KBM-7 (cell line): ENCODE measurements around the gene TANGO2.

Experiments
- DNase-seq: peaks from one replicate; pipeline ENCODE4 v3.0.0-alpha.2; 2015
- in situ Hi-C: fragments of 300-500 bp; cut with MboI; formaldehyde crosslinking; loops from 2 replicates; pipeline ENCODE4 v1.14.3; 2020; ENCODE audit warnings: low sequenced_read_pairs, low pct_unique_long_range_greater_than_20kb, mixed read lengths

The TANGO2 gene

DNA sequence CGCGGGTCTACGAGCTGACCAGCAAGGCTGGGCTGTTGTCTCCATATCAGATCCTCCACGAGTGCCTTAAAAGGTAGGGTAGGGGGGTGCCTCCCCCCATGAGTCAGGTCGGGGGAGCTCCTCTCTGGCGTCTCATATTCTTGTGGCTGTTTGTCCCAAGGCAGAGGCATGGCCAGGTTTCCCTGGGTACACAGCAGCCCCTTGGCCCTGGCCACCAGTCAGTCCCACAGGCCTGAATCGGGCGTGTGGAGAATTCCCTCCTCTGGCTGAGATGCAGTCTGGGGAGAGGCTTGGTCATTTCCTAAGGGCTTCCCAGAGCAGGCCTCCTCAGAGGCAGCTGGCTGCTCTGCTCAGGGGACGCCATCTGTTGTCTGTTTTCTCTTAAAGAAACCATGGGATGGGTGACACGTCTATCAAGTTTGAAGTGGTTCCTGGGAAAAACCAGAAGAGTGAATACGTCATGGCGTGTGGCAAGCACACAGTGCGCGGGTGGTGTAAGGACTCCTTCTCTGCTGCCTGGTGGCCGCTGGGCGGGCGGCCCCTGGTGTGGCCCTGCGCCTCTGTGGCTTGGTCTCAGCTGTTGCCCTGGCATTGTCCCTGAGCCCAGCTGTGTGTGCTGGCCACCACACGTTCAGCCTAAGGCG is 85.4 kb downstream of the TANGO2 start:
- no peak for DNase-seq
- in situ Hi-C loops, result no loop called here

DNA sequence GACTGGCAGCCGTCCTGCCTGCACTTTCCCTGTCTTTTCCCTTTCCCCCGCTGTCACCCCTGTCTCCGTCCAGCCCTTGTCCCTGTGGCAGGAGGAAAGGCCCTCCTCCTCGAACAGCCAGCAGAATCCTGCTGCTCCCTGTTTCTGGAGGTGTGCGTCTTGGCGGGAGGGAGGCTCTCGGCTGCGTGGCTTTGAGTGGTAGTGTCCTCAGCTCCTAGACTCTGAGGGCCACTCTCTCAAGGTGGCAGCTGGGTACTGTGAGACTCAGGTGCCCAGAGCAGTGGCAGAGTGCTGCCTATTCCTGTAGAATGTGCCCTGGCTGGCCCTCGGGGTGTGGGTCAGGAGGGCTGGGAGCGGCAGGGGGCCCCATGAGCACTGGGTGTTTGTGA is 85.9 kb downstream of the TANGO2 start:
- no peak for DNase-seq
- in situ Hi-C loops, result no loop called here

DNA sequence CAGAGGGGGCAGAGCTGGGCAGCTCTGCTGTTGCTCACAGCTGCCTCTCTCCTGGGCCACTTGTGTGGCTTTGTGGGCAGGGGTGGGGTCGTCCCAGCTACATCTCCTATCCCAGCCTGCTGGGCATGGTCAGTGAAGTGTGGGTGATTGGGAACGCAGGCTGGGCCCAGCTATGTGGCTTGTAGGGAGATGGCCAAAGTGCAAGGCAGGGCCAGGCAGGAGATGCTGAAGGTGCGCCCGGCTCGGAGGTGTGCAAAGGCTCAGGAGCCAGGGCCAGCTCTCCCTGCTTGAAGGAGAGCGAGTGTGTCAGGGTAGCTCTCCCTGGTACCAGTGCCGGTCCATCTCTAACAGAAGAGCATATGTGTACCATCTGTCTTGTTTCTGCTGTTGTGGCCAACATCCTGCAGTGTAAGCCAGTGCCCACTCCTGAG is 86.6 kb downstream of the TANGO2 start:
- in situ Hi-C loops, result no loop called here
- no peak for DNase-seq

DNA sequence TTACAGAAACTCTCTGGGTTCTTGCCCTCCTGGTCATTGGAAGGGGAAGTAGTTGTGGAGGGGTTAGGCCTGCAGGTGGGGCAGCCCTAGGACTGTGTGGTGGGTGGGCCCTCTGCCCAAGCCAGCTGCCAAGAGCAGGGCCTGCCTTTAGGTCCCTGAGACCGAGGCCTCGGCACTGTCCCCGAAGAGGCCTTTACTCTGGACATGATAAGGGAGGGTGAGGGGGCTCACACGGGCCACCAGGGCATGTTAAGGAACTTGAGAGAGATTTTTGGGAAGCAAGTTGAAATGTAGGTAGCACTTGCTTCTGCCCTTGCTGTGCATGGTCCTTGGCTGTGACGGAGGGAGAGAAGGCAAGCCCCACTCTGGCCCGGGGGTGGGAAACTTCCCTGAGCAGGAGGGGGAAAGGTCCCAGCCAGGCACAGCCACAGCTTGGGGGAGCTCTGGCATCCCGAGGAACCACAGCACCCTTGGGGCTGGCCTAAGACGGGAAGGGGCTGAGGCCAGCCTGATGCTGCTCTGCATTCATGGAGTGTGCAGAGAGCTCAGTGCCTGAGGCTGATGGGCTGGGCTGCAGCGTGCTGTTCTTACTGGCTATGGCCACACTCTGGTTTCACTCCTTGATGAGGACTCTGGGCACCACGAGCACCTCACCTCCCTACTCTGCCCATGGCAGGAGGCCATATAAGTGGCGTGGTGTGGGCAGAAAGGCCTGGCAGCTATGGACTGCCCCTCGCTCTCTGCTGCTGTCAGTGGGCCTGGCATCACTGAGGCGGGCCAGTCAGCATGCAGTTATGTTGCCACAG is 87.2 kb downstream of the TANGO2 start:
- no peak for DNase-seq
- in situ Hi-C loops, result no loop called here

DNA sequence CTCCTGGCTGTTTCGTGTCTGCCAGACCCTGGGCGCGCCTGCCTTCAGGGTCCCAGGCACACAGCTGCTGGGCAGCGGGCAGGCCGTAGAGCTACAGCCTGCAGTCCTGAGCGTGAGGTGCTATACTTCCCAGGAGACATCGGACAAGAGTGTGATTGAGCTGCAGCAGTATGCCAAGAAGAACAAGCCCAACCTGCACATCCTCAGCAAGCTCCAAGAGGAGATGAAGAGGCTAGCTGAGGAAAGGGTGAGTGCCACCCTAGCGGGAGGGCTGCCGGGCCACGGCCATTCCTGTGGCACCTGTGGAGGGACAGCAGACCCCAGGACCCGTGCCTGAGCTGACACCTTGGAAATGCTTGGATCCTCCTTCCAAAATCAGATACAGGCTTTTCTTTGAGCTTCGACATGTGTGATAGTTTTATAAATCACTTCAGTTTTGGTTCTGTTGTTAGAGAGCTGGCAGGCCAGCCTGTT is 87.9 kb downstream of the TANGO2 start:
- DNase-seq, result no peak
- in situ Hi-C loops, result no loop called here

DNA sequence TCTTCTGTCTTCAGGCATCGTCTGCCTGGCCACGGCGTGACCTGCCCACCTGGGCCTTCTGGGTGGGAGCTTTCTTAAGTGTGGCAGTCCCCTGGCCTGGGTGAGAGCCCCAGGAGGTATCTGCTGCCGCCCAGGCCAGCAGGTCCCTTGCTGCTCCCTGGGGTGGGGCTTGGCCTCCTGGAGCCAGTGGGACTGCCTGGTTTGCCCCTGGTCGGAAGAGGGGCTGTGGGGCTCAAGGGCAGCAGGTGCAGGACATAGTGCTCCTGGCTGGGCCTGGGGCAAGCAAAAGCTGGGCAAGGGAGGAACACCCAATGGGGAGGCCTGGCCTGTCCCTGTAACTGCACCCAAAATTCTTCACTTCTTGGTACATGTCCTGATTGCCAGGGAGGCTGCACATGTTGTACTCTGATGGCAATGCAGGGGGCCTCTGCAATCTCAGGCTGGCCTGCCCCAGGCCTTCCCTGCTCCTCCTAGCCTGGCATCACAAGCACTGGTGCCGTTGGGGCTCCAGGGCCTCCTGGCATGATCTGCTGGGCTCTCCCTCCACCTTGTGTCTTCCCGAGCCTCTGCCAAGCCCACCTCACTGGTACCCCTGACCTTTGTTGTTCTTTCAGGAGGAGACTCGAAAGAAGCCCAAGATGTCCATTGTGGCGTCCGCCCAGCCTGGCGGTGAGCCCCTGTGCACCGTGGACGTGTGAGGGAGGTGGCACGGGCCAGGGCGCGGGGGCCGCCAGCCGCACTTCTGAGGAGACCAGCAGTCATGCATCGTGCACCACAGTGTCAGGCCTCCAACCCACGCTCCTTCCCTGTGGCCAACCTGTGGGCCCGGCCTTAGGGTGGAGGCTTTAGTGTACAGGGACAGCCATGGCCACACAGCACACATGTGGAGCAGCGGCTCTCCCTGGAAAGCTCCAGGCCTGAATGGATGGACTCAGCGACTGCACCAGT is 88.8 kb downstream of the TANGO2 start:
- no peak for DNase-seq
- in situ Hi-C loops, result no loop called here

DNA sequence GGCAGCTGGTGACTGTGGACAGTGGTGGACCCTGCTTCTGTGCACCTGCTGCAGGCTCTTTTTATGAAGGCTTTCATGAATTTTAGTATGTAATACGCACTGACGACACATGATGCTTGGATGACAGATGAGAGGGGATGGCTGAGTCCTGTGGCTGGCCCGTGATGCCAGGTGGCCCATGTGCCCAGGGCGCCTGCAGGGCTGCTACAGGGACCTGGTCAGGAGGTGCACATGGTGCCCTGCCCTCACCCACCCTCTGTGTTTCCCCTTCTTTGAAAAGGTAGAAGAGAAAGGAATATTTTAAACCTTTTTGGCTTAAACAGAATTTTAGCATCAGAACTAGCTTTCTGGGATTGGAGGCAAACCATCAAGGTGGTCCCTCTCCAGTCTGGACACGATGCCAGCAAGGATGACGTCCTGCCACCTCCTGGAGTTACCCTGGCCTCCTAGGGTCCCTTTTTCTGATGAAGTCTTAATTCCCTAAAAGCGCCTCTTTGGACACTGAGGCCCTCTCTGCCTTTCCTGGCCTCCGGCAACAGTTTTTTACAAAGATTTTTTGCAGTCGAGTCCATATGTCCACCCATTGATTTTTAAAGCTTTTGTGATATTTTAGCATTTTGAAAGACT is 89.6 kb downstream of the TANGO2 start:
- in situ Hi-C loops, result no loop called here
- no peak for DNase-seq

DNA sequence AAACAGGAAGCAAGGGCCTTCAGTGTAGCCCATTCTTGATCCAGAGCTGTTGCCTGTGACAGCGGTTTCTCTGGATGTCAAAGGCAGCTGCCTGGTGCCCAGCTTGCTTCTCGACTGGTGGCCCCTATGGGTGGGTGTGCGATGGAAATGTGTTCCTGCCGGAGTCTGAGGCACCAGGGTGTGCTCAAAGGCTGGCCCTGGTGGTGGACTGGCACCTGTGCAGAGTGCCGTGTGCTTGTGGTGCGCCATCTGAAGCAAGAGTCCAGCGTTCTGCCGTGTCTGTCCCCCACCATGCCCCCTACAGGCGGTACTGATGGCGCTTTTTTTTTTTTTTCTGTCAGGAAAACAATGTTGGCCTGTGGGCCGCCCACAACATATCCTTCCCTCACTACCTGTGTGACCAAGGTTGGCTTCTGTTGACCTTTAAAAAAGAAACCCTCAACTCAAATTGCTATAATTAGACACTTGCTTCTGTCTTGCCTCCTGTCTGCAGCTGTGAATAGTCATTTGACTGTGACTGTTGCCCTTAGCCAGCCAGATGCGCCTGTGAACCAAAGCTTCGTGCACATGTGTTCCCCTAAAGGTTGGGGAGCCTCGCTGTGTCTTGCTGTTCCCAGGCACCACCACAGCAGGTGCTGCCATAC is 90.3 kb downstream of the TANGO2 start:
- in situ Hi-C loops, result no loop called here
- peak; percentile 66 for DNase-seq

DNA sequence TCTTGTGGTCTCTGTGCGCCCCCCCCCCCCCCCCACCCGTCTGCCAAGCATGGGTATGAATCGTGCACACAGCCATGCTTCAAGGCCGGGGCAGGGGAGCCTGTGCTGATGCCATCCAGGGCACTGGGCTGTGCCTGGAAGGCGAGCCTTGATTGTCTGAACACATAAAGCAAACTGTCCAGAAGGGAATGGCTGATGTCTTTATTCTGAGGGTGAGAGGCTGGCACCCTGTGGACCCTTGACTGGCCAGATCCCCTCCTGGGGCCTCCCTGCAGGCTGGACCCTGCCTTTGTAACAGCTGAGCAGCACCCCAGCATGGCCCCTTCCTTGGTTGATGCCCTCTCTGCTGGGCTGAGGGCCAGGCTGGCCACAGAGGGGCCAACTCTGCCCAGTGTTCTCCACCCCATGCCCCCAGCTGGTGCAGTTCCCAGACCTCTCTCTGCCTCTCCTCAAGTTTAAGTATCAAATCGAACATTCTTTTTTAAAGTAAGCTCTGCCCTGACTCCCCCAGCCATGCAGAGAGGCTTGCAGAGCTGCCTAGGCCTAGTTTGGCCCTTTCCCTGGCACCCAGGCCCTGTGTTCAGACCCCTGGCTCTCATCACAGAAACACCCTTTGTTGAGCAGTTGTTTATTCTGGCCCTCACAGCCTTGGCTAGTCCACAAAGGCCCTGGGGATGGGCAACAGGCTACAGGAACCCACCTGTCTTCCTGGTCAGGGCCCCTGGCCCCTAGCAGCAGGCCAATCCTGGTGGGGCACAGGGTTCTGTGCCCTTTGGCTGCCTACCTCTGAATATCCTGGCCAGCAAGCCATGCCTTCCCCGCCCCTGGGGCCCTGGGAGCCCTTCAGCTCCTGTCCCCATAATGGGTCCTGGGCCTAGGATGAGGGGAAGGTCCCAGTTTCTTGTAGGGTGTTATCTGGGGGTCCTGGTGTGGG is 91.0 kb downstream of the TANGO2 start:
- in situ Hi-C loops, result no loop called here
- no peak for DNase-seq

DNA sequence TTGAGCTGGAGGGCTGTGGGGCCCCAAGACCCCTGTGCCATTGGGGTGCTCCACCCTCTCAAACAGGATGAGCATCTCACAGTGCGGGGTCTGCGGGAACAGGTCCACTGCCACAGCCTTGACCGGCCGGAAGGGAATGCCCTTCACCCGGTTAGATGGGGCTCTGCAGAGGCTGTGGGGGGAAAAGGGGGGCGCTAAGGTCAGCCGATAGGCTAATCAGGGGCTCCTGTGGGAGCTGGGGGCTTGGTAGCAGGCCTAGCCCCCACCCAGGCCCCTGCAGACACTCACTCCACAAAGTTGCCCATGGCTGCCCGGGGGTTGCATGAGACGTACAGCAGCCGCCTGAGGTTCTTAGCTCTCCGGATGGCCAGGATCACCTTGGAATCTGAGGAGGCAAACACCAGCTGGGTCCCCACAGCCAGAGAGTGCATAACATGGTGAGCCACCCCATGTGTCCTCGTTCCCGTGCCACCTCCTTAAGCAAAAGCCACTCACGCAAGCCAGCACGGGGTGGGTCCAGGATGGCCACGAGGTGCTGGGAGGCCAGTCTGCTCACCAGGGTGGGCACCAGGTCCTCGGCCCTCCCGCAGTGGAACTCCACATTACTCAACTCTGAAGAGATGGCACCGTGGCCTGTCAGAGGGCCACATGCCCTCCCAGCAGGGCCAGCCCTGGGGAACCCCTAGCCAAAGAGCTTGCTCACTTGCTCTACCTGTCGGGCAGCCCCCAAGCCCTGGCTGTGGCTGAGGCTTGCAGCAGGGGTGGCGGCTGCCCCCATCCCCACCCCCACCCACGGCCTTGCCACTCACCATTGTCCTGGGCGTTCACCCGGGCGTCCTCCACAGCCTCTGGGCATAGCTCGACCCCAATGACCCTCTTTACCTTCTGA is 92.0 kb downstream of the TANGO2 start:
- in situ Hi-C loops, result no loop called here
- no peak for DNase-seq

DNA sequence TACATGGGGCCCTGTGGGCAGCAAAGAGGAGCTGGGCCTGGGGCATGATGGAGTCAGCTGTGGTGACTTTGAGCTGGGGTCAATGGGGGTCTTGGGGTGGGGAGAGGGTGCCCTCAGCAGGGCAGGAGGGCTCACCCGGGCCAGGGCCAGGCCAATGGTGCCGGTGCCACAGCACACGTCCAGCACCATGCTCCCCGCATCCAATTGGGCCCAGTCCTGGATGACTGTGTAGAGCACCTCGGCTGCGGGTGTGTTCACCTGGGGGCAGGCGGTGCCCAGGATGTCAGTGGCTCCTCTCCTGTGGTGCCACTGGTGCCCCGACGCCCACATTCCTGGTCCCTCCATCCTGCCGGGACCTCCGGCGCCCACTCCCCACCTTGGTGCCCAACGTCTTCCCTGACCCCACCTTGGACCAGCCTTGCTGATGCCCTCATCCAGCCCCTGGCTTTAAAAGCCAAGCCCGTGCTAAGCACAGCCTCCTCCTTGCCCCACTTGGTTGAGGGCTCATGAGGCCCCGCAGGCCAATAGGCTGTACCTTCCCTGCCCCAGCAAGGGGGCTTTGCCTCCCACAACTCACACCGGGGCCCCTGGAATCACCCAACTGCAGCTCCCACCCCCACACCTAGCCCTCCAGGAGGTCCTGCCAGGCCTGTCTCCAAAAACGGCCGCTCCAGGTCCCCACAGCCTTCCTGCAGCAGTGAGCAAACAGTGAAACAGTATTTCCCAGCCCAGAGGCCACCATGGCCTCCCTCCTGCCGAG is 92.8 kb downstream of the TANGO2 start:
- in situ Hi-C loops, result no loop called here

DNA sequence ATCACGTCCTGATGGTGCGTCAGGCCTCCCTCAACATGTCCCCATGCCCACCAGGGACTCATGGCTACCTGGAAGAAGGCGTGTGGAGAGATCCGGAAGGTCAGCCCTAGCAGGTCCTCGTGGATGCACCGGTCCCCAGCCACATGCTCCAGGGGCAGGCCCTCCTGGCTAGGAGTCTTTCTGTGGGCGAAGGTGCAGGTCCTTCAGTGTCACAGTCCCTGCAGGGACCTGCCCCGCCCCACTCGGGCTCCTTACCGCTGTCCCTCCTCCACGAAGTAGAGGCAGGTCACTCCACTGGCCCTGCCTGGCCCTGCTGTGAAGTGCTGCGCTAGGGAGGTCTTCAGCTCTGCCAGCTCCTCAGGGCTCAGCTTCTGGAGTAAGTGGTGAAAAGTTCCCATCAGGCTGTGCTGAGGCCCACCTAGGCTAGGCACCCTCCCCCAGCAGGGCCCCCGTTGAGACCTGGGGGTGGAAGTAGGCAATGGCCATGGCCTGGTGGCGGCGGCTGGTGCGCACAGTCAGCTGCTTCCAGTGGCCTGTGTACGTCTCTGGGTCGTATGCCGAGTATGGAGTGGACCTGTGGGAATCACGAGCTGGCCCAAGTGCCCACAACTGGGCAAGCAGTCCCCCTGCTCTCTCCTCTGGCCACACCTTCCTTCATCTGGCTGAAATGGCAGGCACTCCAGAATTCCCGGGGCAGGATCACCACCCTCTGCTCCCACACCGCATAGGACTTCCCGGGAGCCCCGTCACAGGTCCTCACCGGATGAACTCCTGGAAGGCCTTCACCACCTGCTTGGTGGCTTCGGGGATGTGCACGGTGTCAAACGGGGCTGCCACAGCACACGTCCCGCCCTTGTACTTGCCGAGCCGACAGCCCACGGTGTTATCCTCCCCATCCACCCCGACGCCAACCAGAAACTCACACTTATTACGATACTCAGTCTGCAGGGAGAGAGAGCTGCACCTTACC is 93.9 kb downstream of the TANGO2 start:
- no peak for DNase-seq
- in situ Hi-C loops, result no loop called here

More for the DNA sequence above, 92.8 kb downstream of the TANGO2 start:
- no peak for DNase-seq

DNA sequence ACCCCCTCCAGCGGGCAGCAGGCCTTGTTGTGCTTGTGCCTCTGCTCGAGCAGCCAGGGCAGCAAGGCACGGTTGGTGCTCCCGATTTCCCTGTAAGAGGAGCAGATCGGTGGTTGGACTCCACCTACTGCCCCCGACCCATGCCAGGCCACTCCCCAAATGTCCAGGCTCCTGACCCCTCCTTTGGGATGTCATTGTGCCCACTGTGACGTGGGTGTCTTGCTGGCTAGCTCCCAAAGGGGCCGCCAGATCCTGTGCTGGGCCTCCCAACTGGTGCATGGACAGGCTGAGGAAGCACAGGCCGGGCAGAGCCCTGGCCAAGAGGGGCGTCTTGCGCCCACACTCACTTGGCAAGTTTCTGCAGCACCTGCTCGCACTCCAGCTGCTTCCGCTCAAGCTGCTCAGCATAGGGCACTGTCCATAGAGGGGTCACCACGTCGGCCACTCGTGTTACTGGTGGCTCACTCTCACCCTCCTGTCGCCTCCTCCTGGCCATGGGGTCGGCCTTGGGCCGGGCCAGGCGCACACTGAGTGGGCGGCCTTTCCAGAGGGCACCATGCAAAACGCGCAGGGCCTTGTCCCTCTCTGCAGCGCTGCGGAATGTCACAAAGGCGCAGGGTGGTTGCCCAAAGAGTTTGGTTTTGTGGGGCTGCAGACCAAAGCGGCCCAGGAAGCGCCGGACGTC is 94.9 kb downstream of the TANGO2 start, which contains the start of gene RANBP1:
Gene RANBP1 (plus strand): TSS at position 414 of the 685 bp plus-strand sequence. CDS start 81 bp downstream, at position 495.
- in situ Hi-C loops, result no loop called here
- DNase-seq, result no peak

DNA sequence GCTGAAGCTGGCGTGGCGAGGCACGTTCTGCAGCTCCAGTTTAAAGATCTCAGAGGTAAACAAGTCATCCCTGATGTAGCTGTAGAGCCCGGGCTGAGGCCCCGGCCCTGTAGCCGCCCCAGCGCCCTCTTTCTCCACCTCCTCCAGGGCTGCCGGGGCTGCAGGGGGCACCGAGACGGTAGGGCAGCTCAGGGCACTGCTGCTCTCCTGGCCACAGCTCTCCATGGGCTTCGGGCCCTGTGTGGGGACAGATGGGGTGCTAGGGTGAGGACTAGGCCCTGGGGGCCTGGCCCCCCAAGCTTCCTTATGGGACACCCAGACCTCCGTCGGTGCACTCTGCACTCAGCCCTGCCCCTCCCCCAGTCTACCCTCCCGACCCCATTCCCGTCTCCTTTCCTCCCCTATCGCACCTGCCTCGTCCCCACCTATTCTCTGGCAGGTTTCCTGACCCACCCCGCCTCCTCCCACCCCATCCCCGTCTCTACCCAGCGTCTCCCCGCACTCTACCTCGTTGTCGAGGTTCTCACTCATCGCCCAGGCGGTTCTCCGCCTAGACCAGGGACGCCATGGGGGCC is 95.6 kb downstream of the TANGO2 start:
- in situ Hi-C loops, result no loop called here
- no peak for DNase-seq
